Stomach (tissue), 9 donors: Measurements from ENCODE around the gene TBATA. TPM values are rescaled to one million over a fixed set of nuclear protein-coding genes. Genes with fewer than 3 reads are reported as not detected.
A peak's percentile ranks its signal among the peaks of the same experiment; 100 is the strongest.

Experiments used
- DNase-seq, 2 donors: peaks; one replicate each; pipeline versions ENCODE4 v3.0.0 to v3.0.0-alpha.2; 2013 to 2019
- H3K27ac ChIP-seq, 5 donors: fragments of 200-600 bp in 4 of 5; sonication (generic) in 4 of 5; one replicate each; pipeline ENCODE4 v1.5.1; 2013 to 2019; ENCODE audit warnings: mild to moderate bottlenecking in 1 of 5, moderate library complexity in 1 of 5
- H3K27me3 ChIP-seq, 3 donors: fragments of 200-600 bp; sonication (generic); one replicate each; pipeline ENCODE4 v1.5.1; 2017 to 2019; ENCODE audit warnings: mixed run types in 1 of 3
- H3K36me3 ChIP-seq, 4 donors: fragments of 200-600 bp; sonication (generic); 1 replicate in 3 of 4; 2 replicates in 1 of 4; pipeline ENCODE4 v1.5.1; 2016 to 2019
- H3K4me1 ChIP-seq, 4 donors: fragments of 200-600 bp; sonication (generic); one replicate each; pipeline ENCODE4 v1.5.1; 2016 to 2019
- H3K4me3 ChIP-seq, 4 donors: fragments of 200-600 bp; sonication (generic) in 3 of 4; one replicate each; pipeline ENCODE4 v1.5.1; 2016 to 2019; ENCODE audit warnings: mild to moderate bottlenecking in 1 of 4
- H3K9me3 ChIP-seq, 4 donors: fragments of 200-600 bp; sonication (generic); one replicate each; pipeline ENCODE4 v1.5.1; 2016 to 2019
- EP300 ChIP-seq: sonication (generic); formaldehyde crosslinking; IDR thresholded peaks from one replicate; pipeline ENCODE4 v1.6.1; 2017; ENCODE audit warnings: antibody characterized with exemption
- POLR2A ChIP-seq, 4 donors: fragments of 450-650 bp; IDR thresholded peaks; one replicate each; pipeline ENCODE4 v1.6.1; 2016; ENCODE audit warnings: antibody characterized with exemption in 4 of 4, control low read depth in 2 of 4, mild to moderate bottlenecking in 1 of 4, moderate library complexity in 1 of 4
- POLR2AphosphoS5 ChIP-seq, 3 donors: sonication (generic); formaldehyde crosslinking; IDR thresholded peaks; one replicate each; pipeline ENCODE4 v1.6.1; 2016; ENCODE audit warnings: antibody characterized with exemption in 3 of 3
- WGBS, 5 donors: extraction: QIAGEN DNeasy Blood & Tissue Kit in 3 of 5; methylation state at CpG; one replicate each; pipeline versions ENCODE4 v1.1.5 to v1.1.7; 2013 to 2018; 5-methylcytosine and 5-hydroxymethylcytosine counted together
- intact Hi-C: fragments of 100-400 bp; cut with DNase I; formaldehyde crosslinking; loops from one replicate; pipeline ENCODE4 v1.15.1; 2023; ENCODE audit warnings: low total_unique reads
- polyA plus RNA-seq, 3 donors: library from polyadenylated mRNA; stranded (reverse); fragments of 200-250 nt; gene quantifications; one replicate each; pipeline ENCODE4 v1.2.3, GENCODE V29; 2013
- total RNA-seq, 5 donors: library from RNA; depleted of rRNA; stranded (reverse); fragments of >200 nt; gene quantifications; one replicate each; pipeline versions ENCODE4 v1.1.0 to v1.2.3, GENCODE V29; 2014 to 2016
- TF ChIP-seq, protein P1 (sequence below), 7 experiments: fragments of 450-650 bp in 4 of 7; fragments of 200-600 bp in 3 of 7; sonication (generic) in 3 of 7; IDR thresholded peaks; one replicate each; pipeline ENCODE4 v1.5.1; 2016 to 2019; ENCODE audit warnings: antibody characterized with exemption in 7 of 7, control low read depth in 2 of 7, mild to moderate bottlenecking in 1 of 7
- donor health status: healthy with polysubstance abuse.
- donor health status: Bipolar disorder and iron deficiency.
- donor health status: healthy.

The TBATA gene
- total and polyA plus RNA-seq, 8 donors = not detected

DNA sequence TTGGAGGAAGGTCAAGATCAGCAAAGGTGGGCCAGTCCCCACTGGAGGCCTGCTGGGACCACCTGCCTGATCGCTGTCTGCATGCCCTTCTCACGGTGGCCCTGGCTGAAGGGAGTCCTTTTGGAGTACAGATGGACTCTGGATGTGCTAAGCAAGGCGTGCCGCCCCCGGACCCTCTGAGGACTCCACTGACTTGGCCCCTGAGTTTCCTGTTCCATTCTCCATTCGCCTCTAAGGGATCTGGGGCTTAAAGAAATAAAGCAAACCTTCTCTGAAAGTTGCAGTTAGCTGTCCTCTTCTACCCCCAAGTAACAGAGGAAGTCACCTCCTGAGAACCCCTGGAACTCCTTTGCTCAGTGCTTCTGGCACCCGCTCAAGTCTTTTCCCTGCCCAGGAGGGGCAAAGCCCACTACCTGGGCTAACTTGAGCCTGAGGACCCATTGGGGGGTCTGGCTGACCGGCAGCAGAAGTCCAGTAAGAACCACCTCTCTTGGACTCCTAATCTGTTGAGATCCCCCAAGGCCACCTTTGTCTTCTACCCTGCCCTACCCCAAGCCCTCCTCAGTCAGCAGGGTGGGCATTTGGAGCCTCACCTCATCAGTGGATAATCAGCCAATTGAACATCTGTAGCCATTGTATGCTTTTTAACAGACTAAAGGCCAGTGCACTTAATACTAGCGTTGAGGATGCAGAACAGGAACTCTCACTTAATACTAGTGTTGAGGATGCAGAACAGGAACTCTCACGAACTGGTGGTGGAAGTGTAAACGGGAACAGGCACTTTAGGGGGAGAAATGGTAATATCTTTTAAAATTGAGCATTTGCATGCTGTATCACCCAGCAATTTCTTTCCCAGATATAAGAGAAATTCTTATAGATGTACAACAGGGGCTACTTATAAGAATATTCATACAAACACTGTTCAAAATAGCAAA is 2.2 kb downstream of the TBATA start:
- Histone ChIP-seq H3K36me3 (no peaks in the 10 kb centered on the region), H3K4me1 (no peaks in the 10 kb centered on the region), H3K27me3 (peaks cover 0 to 6% (median 0%) of the 10 kb centered on the region in 3 donors), H3K9me3 (no peaks in the 10 kb centered on the region), H3K4me3 (no peak overlapping the region), H3K27ac (no peak overlapping the region)
- TF ChIP-seq POLR2AphosphoS5 (IDR thresholded peaks at IDR 0.05) (no peak), EP300 (no peak), POLR2A (IDR thresholded peaks at IDR 0.05) (no peak)
- TF ChIP-seq, protein P1, sequence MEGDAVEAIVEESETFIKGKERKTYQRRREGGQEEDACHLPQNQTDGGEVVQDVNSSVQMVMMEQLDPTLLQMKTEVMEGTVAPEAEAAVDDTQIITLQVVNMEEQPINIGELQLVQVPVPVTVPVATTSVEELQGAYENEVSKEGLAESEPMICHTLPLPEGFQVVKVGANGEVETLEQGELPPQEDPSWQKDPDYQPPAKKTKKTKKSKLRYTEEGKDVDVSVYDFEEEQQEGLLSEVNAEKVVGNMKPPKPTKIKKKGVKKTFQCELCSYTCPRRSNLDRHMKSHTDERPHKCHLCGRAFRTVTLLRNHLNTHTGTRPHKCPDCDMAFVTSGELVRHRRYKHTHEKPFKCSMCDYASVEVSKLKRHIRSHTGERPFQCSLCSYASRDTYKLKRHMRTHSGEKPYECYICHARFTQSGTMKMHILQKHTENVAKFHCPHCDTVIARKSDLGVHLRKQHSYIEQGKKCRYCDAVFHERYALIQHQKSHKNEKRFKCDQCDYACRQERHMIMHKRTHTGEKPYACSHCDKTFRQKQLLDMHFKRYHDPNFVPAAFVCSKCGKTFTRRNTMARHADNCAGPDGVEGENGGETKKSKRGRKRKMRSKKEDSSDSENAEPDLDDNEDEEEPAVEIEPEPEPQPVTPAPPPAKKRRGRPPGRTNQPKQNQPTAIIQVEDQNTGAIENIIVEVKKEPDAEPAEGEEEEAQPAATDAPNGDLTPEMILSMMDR (IDR thresholded peaks at IDR 0.05) = no peak
- intact Hi-C loops = no loop called here
- 76 to 82% (median 80%) methylated on average over 11 of the region's 11 CpGs for WGBS, 5 donors
- DNase-seq = no peak

DNA sequence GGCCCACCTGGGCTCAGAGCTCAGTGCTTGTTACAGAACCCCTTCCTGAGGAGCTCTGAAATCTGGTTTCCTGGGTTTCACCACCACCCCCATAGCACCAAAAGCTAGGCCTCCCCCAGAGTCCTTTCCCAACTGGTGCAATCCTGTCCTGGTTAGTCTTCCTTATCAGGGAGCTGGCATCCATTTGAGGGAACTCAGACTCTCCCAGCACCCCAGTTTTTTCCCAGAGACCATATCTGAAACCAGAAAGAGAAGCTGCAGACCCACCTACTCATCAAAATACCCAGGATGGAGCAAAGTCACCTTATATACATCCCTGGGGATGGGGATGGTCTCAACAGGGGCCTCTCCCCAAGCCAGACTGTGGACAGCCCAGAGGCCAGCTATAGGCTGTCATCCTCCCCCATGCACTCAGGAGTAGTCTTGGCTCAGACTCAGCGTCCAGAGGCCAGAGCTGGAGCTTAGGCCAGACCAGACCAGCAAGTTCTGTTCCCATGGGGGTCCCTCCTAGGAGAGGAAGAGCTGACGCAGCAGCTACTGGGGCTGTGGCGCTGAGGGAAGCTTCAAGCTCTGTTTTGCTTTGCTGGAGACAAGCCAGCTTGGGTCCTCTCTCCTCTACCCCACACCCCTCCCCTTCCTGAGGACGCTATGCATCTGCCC is 3.0 kb downstream of the TBATA start:
- WGBS, 5 donors = 50 to 75% (median 67%) methylated on average over 1 to 4 of the region's 4 CpGs

GRCh38 chr10:70781461-70782051 is 3.6 kb downstream of the TBATA start:
- no peak for DNase-seq
- peaks cover 0 to 6% (median 0%) of the 10 kb centered on the region in 3 donors for H3K27me3 ChIP-seq
- H3K4me3 ChIP-seq = no peak overlapping the region
- no peaks in the 10 kb centered on the region for H3K9me3 ChIP-seq
- H3K27ac ChIP-seq = no peak overlapping the region
- TF ChIP-seq EP300 = no peak
- TF ChIP-seq, protein P1 (IDR thresholded peaks at IDR 0.05) = no peak
- no peak for TF ChIP-seq POLR2A (IDR thresholded peaks at IDR 0.05)
- no peak for TF ChIP-seq POLR2AphosphoS5 (IDR thresholded peaks at IDR 0.05)
- WGBS, 5 donors = 91 to 100% (median 95%) methylated on average over 7 to 8 of the region's 8 CpGs
- intact Hi-C loops = no loop called here
- no peaks in the 10 kb centered on the region for H3K4me1 ChIP-seq
- H3K36me3 ChIP-seq = no peaks in the 10 kb centered on the region

More for the DNA sequence above, 3.0 kb downstream of the TBATA start:
- Histone ChIP-seq H3K27ac (no peak overlapping the region), H3K4me3 (no peak overlapping the region), H3K9me3 (no peaks in the 10 kb centered on the region), H3K36me3 (no peaks in the 10 kb centered on the region), H3K27me3 (peaks cover 0 to 6% (median 0%) of the 10 kb centered on the region in 3 donors), H3K4me1 (no peaks in the 10 kb centered on the region)
- DNase-seq = peak in 1 of 2 donors; percentile 70
- intact Hi-C loops = no loop called here
- TF ChIP-seq POLR2AphosphoS5 (IDR thresholded peaks at IDR 0.05) (no peak), EP300 (no peak), POLR2A (IDR thresholded peaks at IDR 0.05) (no peak)
- TF ChIP-seq, protein P1 (IDR thresholded peaks at IDR 0.05) = no peak

- H3K36me3 ChIP-seq = no peaks in the 10 kb centered on the region
- no peaks in the 10 kb centered on the region for H3K9me3 ChIP-seq
- H3K4me1 ChIP-seq = no peaks in the 10 kb centered on the region
- H3K4me3 ChIP-seq = no peak overlapping the region
- intact Hi-C loops = no loop called here
- peaks cover 0 to 6% (median 0%) of the 10 kb centered on the region in 3 donors for H3K27me3 ChIP-seq
- WGBS, 5 donors = 92 to 98% (median 94%) methylated on average over 4 of the region's 4 CpGs
- no peak for DNase-seq
- H3K27ac ChIP-seq = no peak overlapping the region
- TF ChIP-seq, protein P1 (IDR thresholded peaks at IDR 0.05) = no peak
- TF ChIP-seq POLR2AphosphoS5 (IDR thresholded peaks at IDR 0.05) = no peak
- TF ChIP-seq EP300 = no peak
- no peak for TF ChIP-seq POLR2A (IDR thresholded peaks at IDR 0.05)
These were observed 4.4 kb downstream of the TBATA start for GRCh38 chr10:70780772-70781171.
